Parathyroid adenoma (tissue), 2 donors: ENCODE data around the gene TSPEAR.

ENCODE experiments used
- H2AFZ ChIP-seq: fragments of 300-600 bp; sonication (generic); one replicate; pipeline ENCODE4 v1.7.0; 2017; ENCODE audit warnings: antibody characterized with exemption, mild to moderate bottlenecking
- H3K27ac ChIP-seq: fragments of 300-600 bp; sonication (generic); one replicate; pipeline ENCODE4 v1.7.0; 2017
- H3K27me3 ChIP-seq: fragments of 300-600 bp; sonication (generic); one replicate; pipeline ENCODE4 v1.7.0; 2017; ENCODE audit warnings: low read length; ENCODE audit not compliant: control insufficient read depth, insufficient read depth
- H3K36me3 ChIP-seq: fragments of 300-600 bp; sonication (generic); one replicate; pipeline ENCODE4 v1.7.0; 2017; ENCODE audit warnings: low read length; ENCODE audit not compliant: control insufficient read depth, insufficient read depth
- H3K4me1 ChIP-seq: fragments of 300-600 bp; sonication (generic); one replicate; pipeline ENCODE4 v1.7.0; 2017; ENCODE audit warnings: control low read depth
- H3K4me2 ChIP-seq: fragments of 300-600 bp; sonication (generic); one replicate; pipeline ENCODE4 v1.7.0; 2017; ENCODE audit warnings: low read length
- H3K4me3 ChIP-seq: fragments of 300-600 bp; sonication (generic); one replicate; pipeline ENCODE4 v1.7.0; 2017; ENCODE audit warnings: low read depth, low read length
- H3K79me2 ChIP-seq: fragments of 300-600 bp; sonication (generic); one replicate; pipeline ENCODE4 v1.7.0; 2017; ENCODE audit warnings: control low read depth
- H3K9ac ChIP-seq: fragments of 300-600 bp; sonication (generic); one replicate; pipeline ENCODE4 v1.7.0; 2017; ENCODE audit warnings: mild to moderate bottlenecking
- H3K9me3 ChIP-seq: fragments of 300-600 bp; sonication (generic); one replicate; pipeline ENCODE4 v1.7.0; 2017; ENCODE audit warnings: low read length; ENCODE audit not compliant: control insufficient read depth
- CTCF ChIP-seq: fragments of 300-600 bp; sonication (generic); IDR thresholded peaks from one replicate; pipeline ENCODE4 v1.7.0; 2017; ENCODE audit warnings: antibody characterized with exemption, mild to moderate bottlenecking
- donor health status: primary hyperparathyroidism.

Gene TSPEAR

GRCh38 chr21:44701541-44701940 is 9.8 kb downstream of the TSPEAR start:
- H3K9ac ChIP-seq = no peak overlapping the region
- H3K9me3 ChIP-seq = no peaks in the 10 kb centered on the region
- no peak overlapping the region for H2AFZ ChIP-seq
- no peaks in the 10 kb centered on the region for H3K36me3 ChIP-seq
- H3K27ac ChIP-seq = no peak overlapping the region
- no peaks in the 10 kb centered on the region for H3K79me2 ChIP-seq
- no peaks in the 10 kb centered on the region for H3K27me3 ChIP-seq
- TF ChIP-seq CTCF = no peak
- no peaks in the 10 kb centered on the region for H3K4me1 ChIP-seq
- no peak overlapping the region for H3K4me3 ChIP-seq
- H3K4me2 ChIP-seq = no peak overlapping the region

GRCh38 chr21:44701023-44701400 is 10.4 kb downstream of the TSPEAR start:
- no peaks in the 10 kb centered on the region for H3K36me3 ChIP-seq
- H2AFZ ChIP-seq = no peak overlapping the region
- H3K79me2 ChIP-seq = no peaks in the 10 kb centered on the region
- H3K4me1 ChIP-seq = no peaks in the 10 kb centered on the region
- no peaks in the 10 kb centered on the region for H3K9me3 ChIP-seq
- H3K4me2 ChIP-seq = no peak overlapping the region
- no peak overlapping the region for H3K9ac ChIP-seq
- no peaks in the 10 kb centered on the region for H3K27me3 ChIP-seq
- H3K4me3 ChIP-seq = no peak overlapping the region
- no peak for TF ChIP-seq CTCF
- H3K27ac ChIP-seq = no peak overlapping the region

DNA sequence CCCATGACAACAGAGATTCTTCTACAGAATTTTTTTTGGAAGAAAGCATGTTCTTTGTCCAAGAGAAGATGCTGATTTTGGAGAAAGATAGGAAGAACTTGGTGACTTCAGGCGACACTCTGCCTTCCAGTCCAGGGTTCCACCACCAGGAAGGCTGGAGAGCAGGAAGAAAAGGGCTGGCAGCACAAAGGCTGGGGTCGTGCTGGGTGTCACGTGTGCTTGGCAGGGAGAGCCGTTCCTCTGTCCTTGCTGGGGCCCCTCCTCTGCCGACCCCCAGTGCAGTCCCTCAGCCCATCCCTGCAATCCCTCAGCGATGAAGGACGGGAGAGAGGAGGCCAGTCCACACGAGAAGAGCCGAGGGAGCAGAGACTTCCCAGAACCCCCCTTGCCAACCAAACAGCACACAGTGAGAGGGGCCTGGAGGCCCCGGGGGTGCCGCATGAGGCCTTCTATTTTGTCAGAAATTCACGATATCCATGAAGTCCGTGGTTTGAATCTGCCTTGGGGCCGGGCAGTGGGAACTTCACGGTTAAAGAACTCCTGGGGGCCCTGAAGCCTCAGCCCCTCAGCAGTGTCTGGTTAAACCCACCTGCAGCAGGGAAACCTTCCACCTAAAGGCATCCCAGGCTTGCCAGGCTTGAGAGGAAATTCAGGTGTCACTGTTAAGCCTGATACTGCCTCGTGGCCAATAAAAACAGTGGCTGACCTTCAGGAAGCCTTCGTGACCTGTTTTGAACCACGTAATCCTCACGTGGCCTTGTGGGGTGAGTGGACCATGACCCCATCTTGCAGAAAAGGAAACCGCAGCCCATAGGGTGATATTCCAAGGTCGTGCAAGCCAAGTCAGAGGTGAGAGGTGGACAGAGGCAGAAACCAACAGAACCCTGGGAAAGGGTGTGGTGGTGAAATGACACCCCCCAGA is 11.0 kb downstream of the TSPEAR start:
- no peak overlapping the region for H3K9ac ChIP-seq
- H3K9me3 ChIP-seq = no peaks in the 10 kb centered on the region
- TF ChIP-seq CTCF = no peak
- no peak overlapping the region for H2AFZ ChIP-seq
- H3K79me2 ChIP-seq = no peaks in the 10 kb centered on the region
- H3K4me1 ChIP-seq = no peaks in the 10 kb centered on the region
- no peak overlapping the region for H3K27ac ChIP-seq
- H3K4me2 ChIP-seq = no peak overlapping the region
- H3K36me3 ChIP-seq = no peaks in the 10 kb centered on the region
- H3K4me3 ChIP-seq = no peak overlapping the region
- no peaks in the 10 kb centered on the region for H3K27me3 ChIP-seq

DNA sequence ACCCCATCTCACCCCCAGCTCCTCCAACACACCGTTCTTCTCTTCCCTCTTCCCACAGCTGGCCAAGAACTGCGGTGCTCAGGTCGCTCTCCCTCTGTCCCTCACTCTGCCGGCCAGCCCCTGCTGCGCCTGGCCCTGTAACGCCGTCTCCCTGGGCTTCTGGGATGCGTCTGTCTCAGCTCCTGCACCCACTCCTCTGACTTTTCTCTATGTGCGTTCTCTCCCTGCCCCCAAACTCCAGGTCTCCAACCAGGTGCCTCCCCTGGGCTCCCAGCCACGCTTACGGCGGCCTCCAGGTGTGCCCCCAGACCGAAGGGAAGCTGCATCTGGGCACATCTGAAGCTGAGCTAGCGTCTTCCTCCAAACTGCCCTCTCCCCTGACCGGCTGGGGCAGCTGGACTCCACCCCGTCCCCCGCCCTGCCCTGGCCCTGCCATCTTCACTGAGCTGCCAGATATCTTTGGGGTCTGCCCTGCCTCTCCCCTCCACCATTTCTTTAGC is 11.8 kb downstream of the TSPEAR start:
- no peak for TF ChIP-seq CTCF
- H3K9ac ChIP-seq = no peak overlapping the region
- no peak overlapping the region for H3K4me3 ChIP-seq
- no peak overlapping the region for H3K4me2 ChIP-seq
- no peak overlapping the region for H2AFZ ChIP-seq
- H3K9me3 ChIP-seq = no peaks in the 10 kb centered on the region
- no peaks in the 10 kb centered on the region for H3K27me3 ChIP-seq
- H3K79me2 ChIP-seq = no peaks in the 10 kb centered on the region
- no peaks in the 10 kb centered on the region for H3K36me3 ChIP-seq
- no peak overlapping the region for H3K27ac ChIP-seq
- H3K4me1 ChIP-seq = no peaks in the 10 kb centered on the region
